AG04449 (cell line): ENCODE results near the gene EEF1AKMT3.

Source experiments
- CTCF ChIA-PET: fragments of 350-600 bp; formaldehyde crosslinking; extraction: SDS; loops from one replicate; lab custom pipeline; 2021; ENCODE audit warnings: antibody characterized with exemption; lab: Yijun Ruan, JAX
- POLR2A ChIA-PET: fragments of 400-600, 350-600 bp; formaldehyde crosslinking; extraction: SDS; loops from one replicate; lab custom pipeline; 2020; ENCODE audit warnings: antibody characterized with exemption, inconsistent platforms; lab: Yijun Ruan, JAX
- DNase-seq: peaks from one replicate; pipeline ENCODE4 v3.0.0-alpha.2; 2010; ENCODE audit warnings: low read depth, low spot score
- H3K4me3 ChIP-seq: 2 replicates; pipeline ENCODE4 v1.5.1; 2011; ENCODE audit warnings: low read depth, mild to moderate bottlenecking, control low read depth, low read length
- TF ChIP-seq, protein P1 (sequence below): IDR thresholded peaks from one replicate; pipeline ENCODE4 v1.5.1; 2011; ENCODE audit warnings: mild to moderate bottlenecking, moderate library complexity, low read length, control low read depth, inconsistent platforms; ENCODE audit not compliant: insufficient read depth; ENCODE audit errors: missing control alignments

Gene EEF1AKMT3

DNA sequence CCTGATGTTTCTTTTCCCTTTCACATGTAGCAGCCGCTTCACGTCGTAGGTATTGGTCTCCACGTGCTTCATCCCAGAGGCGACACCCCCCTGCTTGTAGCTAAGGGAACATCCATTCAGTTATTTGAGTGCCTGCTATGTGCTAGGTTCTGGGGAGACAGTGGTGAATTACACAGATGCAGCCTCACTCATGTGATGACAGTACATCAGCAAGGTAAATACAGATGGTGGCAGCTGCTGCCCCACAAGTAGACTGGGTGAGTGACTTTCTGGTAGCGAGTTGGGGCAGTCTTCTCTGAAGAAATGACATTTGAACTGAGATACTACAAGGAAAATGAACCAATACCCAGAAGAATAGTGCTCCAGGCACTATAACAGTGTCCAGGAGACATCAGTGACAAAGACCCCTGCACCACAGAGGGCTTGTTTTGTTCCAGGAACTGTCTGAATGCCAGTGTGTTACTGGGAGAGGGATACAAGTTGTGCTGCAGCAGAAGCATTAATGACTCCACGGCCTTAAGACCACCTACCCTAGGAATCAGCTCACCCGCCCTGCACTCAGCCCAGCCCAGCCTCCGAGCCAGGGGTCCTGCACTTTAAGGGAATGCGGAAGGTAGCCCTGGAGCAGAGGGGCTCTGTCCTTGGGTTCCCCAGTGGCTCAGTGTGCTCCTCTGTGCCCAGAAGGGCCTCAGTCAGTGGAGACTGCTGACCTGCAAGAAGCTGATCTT lies 38.8 kb downstream of the EEF1AKMT3 start:
- H3K4me3 ChIP-seq: no peak overlapping the region
- DNase-seq: no peak
- TF ChIP-seq, protein P1, sequence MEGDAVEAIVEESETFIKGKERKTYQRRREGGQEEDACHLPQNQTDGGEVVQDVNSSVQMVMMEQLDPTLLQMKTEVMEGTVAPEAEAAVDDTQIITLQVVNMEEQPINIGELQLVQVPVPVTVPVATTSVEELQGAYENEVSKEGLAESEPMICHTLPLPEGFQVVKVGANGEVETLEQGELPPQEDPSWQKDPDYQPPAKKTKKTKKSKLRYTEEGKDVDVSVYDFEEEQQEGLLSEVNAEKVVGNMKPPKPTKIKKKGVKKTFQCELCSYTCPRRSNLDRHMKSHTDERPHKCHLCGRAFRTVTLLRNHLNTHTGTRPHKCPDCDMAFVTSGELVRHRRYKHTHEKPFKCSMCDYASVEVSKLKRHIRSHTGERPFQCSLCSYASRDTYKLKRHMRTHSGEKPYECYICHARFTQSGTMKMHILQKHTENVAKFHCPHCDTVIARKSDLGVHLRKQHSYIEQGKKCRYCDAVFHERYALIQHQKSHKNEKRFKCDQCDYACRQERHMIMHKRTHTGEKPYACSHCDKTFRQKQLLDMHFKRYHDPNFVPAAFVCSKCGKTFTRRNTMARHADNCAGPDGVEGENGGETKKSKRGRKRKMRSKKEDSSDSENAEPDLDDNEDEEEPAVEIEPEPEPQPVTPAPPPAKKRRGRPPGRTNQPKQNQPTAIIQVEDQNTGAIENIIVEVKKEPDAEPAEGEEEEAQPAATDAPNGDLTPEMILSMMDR: no peak
- CTCF ChIA-PET: interaction anchor here (0.9 to 28.9 kb wide), 6 partner anchors 9 to 97 kb away, joined by 3 to 478 read pairs (median 6); partner anchors contain the start of gene TSFM
- POLR2A ChIA-PET: no interaction called here

DNA sequence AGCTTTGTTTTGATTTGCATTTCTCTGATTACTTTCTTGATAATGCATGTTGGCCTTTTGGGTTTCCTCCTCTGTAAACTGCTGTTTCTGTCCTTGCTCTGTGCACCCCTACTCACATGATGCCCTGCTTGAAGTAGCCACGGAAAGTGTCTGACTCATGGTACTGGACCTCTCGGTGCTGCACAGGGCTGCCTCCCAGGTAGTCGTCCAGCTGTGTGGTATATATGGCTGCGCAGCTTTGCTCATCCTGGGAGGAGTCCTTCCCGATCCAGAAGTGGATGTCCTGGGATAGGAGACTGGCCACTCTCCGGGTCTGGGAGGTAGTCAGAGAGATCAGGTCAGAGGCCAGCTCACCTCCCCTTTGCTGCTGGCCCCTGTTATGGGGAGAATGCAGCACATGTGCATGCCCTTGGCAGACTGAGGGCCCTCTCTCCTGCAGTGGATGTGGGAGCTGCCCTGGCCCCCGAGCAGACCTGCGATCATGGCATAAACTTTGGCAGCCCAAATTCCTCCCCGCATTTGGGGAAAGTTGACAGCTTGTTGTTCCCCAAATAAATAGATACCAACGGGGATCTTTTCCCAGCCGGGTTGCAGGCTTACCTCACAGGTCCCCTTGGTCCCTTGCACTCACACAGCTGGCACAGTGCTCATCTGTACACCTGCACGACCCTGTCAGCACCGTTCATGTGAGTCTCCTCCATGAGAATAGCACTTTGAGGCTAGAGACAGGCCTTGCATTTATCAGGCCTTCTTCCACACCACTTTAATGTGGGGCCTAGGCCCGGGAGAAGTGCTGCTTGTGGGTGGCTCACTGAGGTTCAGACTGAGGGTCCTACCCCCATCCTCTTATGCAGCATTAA lies 40.9 kb downstream of the EEF1AKMT3 start:
- POLR2A ChIA-PET: interaction anchor here (1.2 to 1.5 kb wide), 2 partner anchors 10 to 75 kb away, joined by 3 read pairs; no protein-coding TSS in a partner anchor

DNA sequence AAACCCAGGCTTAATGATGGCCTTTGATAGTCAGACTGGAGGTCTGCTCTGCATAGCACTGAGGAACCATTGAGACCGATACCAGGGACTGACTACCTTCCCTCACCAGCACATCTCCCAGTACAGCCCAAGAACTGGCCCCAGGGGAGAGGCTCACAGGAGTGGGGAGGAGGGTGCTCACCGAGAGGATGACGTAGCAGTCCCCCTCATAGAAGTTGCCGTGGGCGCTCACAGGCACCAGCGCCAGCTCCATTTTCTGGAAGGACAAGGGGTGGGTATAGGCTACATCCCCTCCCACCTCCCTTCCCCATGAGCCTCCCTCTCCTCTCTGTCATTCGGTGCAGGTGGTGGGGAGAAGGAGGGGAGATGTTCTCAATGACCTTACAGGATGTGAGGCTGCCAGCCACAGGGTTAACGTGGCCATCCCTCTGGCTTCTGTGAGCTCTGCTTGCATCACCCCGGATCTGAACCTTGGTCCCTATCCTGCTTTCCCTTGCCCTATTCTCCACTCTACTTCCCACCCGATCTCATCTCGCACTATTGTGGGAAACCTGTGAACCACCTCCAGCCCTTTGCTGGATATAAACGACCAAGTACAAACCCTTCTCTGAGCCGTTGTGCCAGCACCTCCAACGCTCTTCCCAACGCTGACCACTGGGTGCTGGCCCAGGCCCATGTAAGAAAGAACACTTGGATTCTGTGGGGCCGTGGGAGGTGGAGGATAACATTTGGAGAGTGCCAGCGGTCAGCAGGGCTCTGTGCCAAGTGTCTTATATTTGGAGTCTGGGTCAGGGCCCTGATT lies 41.8 kb downstream of the EEF1AKMT3 start:
- DNase-seq: no peak
- CTCF ChIA-PET: interaction anchor here (2.1 to 28.9 kb wide), 3 partner anchors 12 to 94 kb away, joined by 6 to 478 read pairs (median 163); no protein-coding TSS in a partner anchor
- POLR2A ChIA-PET: no interaction called here
- H3K4me3 ChIP-seq: no peak overlapping the region
- TF ChIP-seq, protein P1: no peak

More for the DNA sequence above, 40.9 kb downstream of the EEF1AKMT3 start:
- no peak overlapping the region for H3K4me3 ChIP-seq
- TF ChIP-seq, protein P1: no peak
- no peak for DNase-seq
- CTCF ChIA-PET: interaction anchor here (1.0 to 28.9 kb wide), 5 partner anchors 11 to 94 kb away, joined by 4 to 478 read pairs (median 6); no protein-coding TSS in a partner anchor

DNA sequence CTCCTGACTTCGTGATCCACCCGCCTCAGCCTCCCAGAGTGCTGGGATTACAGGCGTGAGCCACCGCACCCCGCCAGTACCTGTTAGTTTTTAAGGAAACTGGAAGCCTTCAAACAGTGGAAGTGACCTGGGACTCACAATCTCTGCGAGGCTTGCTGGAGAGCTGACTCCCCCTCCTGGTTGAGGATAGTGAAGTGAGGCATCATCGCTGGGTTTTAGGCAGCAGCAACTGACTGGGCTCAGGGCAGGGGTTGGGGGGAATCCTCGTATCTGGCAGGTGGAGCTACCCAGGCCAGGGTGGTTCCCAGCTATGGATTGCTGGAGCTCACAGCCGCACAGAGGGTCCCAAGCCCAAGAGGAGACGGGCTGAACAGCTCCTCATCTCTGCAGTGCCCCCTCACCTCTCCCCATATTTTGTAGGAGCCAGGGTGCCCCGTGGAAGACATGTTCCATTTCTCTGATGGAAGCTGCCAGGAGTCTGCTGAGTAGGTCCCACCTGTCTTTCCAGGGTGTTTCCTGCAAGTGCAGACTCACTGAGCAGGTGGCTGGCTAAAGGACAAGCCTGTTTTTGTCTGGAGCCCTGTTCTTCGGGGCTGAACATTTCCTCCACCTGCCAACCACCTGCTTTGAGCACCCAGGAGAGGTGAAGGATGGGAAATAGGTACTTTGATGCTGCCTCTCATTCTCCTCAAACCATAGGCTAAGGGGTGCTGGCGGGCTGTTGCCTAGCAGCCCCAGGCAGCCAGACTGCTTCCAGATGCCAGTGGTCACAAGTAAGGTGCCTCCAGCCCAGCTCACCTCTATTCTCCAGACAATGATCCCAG lies 43.0 kb downstream of the EEF1AKMT3 start:
- POLR2A ChIA-PET: no interaction called here
- no peak overlapping the region for H3K4me3 ChIP-seq
- CTCF ChIA-PET: interaction anchor here (0.6 to 28.9 kb wide), 7 partner anchors 10 to 92 kb away, joined by 3 to 478 read pairs (median 5); partner anchors contain the start of gene TSFM
- TF ChIP-seq, protein P1: no peak
- DNase-seq: no peak

DNA sequence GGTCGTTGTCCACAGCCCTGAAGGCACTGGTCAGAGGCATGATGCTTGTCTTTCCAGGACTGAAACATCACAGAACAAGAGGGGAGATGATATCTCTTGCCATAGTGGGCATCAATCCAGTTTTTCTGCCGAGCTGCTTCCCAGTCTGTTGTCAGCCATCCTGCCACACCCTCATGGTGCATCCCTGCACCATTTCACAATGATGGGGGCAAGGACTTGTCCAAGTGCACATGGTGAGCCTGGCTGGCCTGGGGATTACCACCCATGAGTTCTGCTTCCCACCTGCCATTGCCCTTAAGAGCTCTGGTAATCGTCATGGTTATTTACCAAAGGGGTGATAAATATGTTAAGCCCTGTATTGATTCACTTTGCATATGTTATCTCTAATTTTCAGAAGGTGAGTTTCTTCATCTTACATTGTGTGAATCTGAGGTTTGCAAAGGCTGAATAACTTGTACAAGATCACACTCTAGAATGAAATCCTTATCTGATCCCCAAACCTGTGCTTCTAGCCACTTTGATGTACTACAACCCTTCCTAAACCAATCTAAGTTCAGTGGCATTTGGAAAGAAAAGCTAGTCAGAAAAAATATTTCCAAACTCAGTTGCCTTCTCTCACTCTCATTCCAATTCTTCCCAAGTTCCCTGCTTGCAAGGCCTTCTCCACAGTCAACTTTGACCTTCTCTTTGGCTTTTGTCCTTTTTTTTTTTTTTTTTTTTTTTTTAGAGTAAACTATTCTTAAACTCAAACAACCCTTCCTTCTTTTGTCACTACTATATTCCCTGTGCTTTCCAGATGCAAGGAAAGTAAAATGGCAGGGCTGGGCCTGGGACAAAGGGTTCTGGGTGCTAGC lies 43.8 kb downstream of the EEF1AKMT3 start:
- H3K4me3 ChIP-seq: no peak overlapping the region
- POLR2A ChIA-PET: no interaction called here
- CTCF ChIA-PET: interaction anchor here (0.8 to 28.9 kb wide), 11 partner anchors 9 to 92 kb away, joined by 3 to 478 read pairs (median 5); partner anchors contain the start of gene TSFM
- TF ChIP-seq, protein P1: no peak
- DNase-seq: no peak
